GM21723 (cell line): ENCODE data around the gene SMCO3.
A peak's percentile ranks its signal among the peaks of the same experiment; 100 is the strongest.
"Not testable (repeated sequence)": the region's sequence is repeated elsewhere in the genome, so short reads cannot be mapped to it uniquely, and the experiment has no call there.

Experiments
- ATAC-seq: cut with Tn5 transposase; IDR thresholded peaks from one replicate; pipeline ENCODE4 v1.9.1; 2021; ENCODE audit warnings: mild to moderate bottlenecking, moderate library complexity; ENCODE audit not compliant: unreplicated experiment

The SMCO3 gene

DNA sequence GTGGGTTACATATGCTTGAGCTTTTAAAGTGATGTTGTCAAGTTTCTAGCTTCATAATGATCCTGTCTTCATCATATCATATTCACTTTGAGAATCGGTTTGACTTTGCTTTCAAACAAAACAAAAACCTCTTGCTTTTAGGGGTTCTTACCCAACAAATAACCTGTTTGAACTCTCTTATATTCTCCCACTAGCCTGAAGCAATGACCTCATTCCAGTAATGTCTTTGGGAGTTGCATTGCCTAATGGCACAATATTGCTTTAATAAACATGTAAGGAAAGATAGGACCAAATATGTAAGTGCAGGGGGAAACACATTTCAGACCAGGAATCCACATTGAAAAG, 38.4 kb downstream of the SMCO3 start:
- ATAC-seq: no peak

DNA sequence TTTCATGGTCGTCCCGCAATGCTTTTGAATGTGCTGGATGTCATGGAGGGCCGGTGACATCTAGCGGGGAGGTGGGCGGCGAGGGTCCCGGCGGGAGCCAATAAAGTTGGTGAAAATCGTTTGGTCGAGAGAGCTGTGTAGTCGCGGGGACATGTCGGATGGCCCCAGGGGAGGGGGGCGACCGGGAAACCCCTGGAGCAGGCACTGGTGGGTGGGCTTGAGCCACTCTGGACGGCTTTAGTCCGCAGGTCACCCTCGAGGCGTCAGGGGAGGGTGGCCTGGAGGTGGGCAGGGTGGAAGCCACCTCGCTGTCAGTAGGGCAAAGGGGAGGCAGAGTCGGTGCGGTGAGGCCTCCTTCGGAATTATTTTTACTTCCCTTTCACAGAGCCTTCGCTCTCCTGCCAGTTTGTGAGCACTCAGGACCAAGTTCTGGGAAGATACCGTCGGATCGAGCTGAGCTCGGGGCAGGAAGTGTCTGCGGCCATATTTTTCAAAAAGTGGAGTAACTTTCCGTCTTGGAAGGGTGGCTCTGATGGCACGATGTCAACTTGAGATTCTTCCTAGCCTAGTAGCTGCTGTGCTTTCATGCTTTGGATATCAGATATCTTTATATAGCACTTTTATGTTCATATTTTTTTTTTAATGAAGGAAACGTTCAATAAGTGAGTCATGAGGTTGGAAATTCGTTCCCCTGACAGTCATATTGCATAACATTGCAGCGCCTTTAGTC, 38.9 kb downstream of the SMCO3 start:
- ATAC-seq: no peak

DNA sequence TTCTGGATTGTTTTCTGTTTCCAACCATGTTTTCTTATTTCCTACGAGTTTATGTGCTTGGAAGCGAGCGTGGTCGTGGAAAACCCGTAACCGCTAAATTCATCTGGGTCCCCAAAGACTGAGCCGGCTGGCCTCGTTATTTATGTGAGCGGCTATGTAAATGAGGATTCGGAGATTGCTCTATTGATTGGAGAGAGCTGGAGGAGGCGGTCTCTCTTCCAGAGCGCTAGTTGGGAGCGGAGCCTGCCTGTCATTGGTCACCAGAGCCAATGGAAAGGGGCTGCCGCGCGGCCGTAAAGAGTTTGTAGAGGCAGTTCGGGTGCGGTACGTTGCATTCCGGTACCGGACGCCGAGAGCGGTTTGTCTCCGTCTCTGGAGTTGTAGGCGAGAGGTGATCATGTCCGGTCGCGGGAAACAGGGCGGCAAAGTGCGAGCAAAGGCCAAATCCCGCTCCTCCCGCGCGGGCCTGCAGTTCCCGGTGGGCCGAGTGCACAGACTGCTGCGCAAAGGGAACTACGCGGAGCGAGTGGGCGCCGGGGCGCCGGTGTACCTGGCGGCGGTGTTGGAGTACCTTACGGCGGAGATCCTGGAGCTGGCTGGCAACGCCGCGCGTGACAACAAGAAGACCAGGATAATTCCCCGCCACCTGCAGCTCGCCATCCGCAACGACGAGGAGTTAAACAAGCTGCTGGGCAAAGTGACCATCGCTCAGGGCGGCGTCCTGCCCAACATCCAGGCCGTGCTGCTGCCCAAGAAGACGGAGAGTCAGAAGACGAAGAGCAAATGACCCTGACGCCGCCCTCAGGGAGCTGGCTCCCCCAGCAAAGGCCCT, 39.7 kb downstream of the SMCO3 start:
- ATAC-seq: peak; percentile 60

DNA sequence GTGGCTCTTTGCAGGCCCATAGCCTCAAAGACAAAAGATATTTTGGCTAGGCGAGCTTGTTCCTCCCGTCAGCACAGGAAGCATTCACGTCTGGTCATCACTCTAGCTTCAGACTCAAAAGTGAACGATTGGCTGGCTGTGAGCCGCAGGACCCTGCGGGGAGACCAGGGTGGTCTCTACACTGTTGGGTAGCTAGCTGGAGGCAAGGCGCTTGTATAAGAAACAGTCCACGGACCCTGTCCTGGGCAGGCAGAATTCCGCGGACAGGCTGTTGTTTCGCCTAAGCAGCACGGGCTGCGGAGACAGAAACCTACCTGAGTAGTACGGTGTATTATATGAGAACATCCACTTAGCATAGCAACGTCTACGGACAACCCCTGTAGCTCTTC, 40.3 kb downstream of the SMCO3 start:
- peak; percentile 21 for ATAC-seq

DNA sequence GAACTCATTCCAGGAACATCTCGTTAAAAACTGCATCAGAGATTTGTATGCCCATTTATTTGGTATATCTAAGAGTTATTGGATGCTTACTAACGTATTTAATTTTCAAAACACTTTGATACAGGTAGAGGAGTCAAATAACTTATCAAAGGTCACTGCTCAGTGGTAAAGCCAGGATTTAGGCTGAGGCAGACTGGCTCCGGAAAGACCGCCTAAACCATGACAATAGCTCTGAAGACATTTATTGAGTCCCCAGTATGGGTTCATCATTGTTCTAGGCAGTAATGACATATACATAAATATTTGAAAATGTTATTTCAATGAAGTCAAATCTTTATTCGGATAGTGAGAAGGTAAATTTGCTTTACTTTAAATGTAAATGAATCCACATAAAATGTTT, 41.0 kb downstream of the SMCO3 start:
- no peak for ATAC-seq

DNA sequence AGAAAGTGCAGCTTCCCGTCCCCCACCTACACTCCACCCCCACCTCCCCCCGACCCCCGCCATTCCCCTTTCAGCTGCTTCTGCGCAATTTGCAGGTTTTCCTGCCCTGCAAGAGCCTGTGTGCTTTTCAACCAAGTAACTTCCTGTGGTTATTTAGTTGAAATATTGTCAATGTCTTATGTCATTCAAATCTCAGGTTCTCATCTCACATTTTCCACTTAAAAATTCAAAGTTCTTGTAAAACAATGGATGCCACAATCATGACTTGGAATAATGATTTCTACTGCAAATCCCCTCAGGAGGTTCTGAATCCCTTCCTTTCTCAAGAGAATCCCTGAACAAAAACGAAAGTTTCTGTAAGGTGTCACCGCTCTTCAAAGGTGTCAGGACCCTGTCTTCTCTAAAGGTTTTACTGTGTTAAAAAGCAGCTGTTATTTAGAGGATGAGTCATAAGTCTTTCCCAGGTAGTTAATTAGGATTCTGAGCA, 42.3 kb downstream of the SMCO3 start:
- ATAC-seq: no peak

DNA sequence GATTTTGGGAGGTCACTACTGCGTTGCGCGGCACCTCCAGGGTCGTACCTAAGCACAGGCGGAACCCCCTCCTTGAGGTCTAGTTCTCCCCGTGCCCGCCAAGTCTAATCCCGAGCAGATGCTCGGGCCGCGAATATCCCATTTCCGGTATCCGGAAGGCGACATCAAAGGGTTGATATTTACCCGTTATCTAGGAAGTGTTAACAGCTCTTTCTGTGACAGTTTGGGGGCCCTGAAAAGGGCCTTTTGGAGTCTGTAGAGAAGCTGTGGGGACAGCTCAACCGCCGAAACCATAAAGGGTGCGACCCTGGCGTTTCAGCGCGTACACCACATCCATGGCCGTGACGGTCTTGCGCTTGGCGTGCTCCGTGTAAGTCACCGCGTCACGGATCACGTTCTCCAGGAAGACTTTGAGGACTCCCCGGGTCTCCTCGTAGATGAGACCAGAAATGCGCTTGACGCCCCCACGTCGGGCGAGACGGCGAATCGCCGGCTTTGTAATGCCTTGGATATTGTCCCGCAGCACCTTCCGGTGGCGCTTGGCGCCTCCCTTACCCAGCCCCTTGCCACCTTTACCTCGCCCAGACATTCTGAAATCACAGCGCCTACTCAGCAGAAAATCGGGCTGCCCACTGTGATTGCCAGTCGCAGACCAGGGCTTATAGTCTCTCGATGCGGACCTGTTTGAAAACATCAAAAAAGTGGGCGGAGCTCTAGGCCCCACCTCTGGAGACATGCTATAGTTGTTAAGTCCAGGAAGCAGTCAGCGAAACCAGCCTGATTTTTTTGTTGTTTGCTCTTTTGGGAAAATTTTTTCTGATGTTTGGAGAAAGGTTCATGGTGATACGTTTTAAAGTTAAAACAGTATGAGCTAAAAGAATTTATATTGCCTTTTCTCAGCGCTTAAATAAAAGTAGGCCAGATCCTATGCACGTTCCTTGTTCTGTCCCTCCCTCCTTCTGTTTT, 43.2 kb downstream of the SMCO3 start:
- ATAC-seq: peak; percentile 28

DNA sequence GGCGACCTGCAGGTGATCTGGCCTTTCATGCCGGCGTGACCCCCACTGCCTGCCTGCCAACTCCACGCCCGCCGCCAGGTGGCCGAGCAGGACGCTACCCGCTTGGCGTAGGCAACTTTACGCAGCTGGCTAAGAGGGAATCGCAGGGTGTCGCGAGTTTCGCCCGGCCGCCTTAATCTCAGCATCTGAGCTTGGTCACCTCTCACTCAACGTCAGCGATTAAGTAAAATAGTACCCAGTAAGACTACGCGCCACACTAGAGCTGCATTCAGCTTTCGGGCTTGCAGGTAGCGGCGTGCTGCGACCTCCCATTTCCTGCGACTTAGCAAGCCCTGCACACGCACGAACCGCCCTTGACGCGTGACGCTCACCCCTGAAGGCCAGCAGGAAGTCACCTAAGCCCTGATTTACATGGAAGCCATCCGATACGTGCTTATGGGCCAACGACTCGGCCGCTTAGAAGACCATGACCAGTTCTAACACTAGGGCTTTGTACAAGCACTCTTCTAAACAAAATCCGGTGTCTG, 44.0 kb downstream of the SMCO3 start:
- peak; percentile 42 for ATAC-seq

DNA sequence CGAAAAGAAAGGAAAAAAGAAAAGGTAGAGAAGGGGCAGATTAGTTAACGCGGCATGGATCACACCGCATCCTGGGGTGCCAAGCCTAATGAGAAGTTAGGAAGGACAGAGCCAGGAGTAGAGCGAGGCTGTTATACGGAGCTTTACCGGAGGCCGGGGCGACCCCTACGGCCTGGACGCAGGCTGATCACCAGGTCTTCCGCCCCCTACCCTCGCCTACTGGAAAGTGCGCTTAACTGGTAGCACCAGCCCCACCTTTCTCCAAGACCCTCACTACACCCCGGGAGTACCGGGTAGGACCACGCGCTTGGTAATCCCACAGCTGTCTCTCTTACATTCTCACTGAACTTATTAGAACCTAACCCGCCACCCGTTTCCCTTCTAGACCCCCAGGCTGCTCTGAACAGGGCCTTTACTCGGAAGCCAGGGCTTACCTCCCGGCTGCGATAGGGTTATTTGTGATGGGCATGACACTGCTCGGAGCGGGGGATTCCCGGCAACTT, 44.5 kb downstream of the SMCO3 start:
- ATAC-seq: peak; percentile 6

DNA sequence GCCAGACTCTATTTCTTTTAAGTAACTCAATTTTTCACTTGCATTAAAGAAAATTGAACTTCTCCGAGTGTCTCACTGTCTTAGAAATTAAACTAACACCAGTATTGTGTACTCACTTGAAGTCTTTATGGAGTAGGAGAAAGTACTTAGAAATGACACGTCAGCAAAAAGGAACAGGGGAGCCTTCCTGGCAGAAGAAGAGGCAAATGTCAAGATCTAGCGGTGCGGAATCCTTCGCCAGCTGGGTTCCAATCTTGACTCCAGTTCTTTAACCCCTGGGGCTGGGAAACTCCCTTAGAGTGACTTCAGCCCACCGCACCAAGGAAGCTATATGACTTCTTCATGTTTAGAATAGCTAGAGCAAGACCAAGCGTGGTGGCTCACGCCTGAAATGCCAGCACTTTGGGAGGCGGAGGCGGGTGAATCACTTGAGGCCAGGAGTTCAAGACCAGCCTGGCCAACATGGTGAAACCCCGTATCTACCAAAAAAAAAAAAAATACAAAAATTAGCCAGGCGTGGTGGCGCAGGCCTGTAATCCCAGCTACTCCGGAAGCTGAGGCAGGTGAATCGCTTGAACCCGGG, 45.1 kb downstream of the SMCO3 start:
- no peak for ATAC-seq

DNA sequence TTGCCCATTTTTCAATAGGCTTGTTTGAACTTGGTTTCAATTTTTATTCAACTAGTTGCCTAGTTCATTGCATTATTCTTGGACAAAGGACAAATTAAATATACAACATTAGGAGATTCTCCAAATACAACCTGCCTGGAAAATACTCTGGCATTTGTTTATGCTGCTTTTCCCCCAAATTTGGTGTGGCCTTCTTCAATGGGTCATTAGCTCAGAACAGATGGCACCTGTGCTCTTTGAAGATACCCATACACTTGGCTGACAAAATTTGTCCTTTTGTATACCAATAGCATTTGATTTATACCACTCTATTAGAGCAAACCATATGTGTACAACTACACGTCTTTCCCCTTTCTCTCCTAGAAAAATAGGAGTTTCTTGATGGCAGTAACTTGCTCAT, 46.4 kb downstream of the SMCO3 start:
- ATAC-seq: no peak

DNA sequence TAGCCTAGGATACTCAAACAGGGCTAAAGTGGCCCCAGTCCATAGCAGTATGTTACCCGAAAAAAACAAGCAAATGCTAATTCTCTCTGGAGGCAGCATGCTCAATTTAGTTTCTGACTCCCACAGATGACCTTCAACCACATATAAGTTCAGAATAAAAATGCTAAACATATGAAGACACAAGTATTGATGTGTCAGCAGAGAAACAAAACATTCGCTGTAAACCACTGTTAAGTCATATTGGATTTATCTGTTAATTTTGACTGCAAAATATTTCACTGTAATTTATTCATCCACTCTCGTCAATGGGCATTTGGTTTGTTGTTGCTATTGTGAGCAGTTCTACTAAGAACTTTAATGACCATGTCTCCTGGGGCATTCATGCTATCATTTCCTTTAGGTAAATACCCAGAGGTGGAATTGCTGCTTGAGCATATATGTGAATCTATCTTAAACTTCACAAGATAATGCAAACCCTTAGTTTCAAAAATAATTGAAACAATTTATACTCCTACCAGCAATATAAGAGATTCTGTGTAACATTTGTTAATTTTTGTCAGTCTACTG, 47.2 kb downstream of the SMCO3 start:
- ATAC-seq: no peak

DNA sequence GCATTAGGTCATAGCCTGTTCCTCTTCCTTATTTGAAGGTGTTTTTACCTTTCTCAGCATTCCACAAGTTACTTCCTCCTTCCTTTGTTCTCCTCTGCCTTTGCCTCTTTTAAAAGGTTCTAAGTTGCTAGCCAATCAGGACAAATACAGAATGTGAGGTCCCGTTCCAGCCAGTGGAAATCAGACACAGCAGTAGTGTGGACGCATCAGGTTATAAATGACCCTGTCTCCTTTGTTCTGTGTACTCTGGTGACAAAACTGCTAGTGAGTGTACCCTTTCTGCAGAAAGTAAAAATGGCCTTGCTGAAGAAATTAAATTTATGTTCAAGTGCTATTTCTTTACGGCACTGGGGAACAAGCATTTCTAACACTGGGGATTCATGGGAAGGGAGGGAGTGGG, 48.0 kb downstream of the SMCO3 start:
- ATAC-seq: not testable (repeated sequence)

DNA sequence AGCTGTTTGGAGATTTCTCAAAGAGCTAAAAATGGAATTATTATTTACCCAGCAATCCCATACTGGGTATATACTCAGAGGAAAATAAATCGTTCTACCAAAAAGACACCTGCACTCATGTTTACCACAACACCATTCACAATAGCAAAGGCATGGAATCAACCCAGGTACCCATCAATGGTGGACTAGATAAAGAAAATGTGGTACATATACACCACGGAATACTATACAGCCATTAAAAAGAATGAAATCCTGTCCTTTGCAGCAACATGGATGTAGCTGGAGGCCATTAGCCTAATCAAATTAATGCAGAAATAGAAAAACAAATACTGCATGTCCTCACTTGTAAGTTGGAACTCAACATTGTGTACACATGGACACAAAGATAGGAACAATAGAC, 48.6 kb downstream of the SMCO3 start:
- no peak for ATAC-seq

DNA sequence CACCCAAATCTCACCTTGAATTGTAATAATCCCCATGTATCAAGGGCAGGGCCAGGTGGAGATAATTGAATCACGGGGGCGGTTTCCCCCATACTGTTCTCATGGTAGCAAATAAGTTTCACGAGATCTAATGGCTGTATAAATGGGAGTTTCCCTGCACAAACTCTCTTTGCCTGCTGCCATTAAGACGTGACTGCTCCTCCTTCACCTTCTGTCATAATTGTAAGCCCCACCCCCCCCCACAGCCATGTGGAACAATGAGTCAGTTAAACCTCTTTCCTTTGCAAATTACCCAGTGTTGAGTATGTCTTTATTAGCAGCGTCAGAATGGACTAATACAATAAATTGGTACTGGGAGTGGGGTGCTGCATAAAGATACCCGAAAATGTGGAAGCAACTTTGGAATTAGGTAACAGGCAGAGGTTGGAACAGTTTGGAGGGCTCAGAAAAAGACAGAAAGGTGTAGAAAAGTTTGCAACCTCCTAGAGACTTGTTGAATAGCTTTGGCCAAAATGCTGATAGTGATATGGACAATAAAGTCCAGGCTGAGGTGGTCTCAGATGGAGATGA, 54.2 kb downstream of the SMCO3 start:
- not testable (repeated sequence) for ATAC-seq

DNA sequence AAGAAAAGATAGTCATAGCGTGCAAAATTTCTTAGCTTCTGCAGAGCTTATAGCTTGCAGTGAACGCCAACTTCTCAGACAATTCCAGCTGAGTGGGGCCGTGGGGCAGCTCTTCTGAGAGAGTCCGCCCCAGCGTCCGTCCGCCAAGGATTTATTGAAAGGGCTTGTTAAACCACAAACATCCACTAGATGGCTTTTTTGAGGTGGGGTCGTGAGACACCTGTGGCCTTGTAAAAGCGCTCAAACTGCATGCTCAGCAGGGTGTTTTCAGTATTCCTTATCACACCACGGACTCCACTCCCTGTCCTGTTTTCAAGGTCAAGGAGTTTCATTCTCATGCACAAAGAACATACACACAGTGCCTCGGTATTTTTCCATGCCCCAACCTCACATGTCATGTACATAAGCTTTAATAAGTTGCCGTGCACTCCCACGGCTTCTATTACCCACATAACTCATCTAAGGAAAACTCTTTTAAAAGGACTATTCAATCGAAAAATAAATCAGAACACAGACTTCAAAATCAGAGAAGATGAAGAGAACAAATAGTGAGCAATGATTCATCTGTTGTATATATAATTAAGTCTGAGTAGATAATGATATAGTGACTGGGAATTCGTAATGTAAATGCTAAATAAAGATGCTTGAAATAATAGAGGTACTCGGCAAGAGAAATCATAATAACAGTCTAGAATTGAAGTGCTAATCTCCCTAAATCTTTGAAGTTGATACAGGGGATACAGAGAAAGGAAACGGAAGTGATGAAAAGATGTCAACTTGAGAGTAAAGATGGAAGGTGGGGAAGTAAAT, 57.4 kb downstream of the SMCO3 start:
- ATAC-seq: no peak
